ENCODE results near the gene NUP214.
"Not testable (repeated sequence)": the region's sequence is repeated elsewhere in the genome, so short reads cannot be mapped to it uniquely, and the experiment has no call there.

NUP214 gene

DNA sequence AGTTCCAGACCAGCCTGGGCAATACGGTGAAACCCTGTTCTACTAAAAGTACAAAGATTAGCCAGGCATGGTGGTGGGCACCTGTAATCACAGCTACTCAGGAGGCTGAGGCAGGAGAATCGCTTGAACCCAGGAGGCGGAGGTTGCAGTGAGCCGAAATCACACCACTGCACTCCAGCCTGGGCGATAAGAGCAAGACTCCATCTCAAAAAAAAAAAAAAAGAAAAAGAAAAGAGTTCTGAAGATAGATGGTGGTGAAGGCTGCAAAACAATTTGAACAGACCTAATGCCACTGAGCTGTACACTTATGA is 137.6 kb downstream of the NUP214 start:
- DNase-seq: not testable (repeated sequence)

DNA sequence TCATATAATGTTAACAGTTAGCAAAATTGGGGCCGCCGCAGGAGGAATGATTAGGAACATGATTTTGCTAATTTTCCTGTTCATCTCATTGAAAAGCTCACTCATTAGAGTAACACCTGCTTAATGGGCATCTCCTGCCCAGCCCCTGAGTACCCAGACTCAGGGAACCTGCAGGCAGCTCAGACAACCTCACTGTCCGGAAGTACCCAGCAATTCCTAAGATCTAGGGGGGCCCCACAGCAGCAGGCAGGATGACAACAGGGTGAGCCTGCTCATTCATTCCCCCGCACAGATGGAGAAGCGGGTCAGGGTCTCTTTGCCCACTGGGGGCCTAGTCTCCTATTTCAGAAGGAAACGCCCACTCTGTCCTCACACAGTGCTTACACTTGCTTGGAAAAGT is 138.3 kb downstream of the NUP214 start:
- DNase-seq: no peak

GRCh38 chr9:131264231-131264630 is 138.8 kb downstream of the NUP214 start:
- DNase-seq: no peak

DNA sequence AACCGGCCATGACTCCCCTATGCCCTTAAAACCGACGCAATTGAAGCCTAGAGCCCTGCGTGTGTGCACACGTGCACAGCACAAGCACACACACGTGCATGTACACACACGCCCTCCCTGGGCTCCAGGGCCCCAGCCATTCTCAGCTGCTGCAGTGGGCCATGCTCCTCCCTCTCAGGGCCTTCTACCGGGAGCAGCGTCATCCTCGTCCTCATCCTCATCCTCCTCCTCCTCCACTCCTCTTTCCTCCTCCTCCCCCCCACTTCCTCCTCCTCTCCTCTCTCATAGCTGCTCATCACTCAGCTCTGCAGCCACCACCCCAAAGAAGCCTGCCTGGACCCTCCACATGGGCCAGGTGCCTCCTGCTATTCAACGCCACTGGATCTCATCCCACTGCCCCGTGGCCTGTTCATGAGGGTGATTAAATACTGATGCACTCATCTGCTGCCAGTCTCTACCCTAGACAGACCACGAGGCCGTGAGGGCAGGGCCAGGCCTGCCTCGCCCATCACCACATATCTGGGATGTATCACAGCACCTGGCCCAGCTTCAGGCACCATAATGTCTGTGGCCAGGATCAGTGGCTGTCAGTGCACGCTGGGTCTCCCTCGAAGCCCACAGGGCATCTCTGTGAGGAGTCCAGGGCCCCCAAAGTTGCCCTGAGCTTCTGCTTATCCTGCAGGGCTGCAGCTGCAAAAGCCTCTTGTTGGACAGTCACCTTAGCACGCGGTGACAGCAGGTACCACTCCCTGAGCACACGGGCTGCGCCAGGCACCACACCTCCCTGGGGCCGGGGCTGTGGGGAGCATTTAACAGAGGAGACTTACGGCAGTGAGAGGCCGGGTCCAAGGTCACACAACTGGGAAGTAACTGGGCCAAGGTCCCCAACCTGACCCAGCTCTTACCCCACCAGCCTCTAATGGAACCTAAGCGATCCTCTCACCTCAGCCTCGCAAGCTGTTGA is 141.2 kb downstream of the NUP214 start:
- no peak for DNase-seq

DNA sequence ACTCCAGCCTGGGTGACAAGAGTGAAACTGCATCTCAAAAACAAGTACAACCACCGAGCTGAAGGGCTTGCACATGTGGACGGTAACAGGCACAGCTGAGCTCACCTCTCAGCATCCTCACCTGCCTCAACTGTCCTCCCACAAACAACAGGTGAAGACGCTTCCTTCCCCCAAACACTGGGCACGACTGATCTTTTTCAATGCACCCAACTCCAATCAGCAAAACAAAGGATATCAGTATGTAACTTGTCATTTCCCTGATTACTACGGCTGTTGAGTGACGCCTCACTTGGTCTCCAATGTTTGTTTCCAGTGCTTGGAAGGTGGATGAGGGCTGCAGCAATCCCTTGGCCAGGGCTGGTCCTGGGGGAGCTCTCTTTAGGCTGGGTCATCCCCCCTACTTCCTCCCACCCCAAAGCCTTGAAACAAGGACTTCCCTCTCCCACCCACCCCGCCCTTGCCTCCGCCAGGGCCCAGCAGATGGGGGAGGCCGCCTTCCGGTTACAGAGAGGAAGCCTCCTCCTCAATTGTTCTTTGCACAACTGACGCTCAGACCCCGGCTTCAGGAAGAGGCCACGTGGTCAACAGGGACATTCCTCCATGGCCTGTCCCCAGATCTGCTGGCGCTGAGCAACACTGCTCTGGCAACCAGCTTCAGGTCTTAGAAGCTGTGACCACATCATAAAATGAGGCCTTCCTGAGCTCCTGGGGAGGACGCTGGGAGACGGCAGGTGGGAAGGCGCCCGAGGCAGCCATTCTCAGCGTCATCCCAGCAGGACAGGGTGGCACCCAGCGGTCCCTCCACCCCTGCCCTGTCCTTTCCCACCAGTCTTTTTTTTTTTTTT is 145.0 kb downstream of the NUP214 start:
- DNase-seq: no peak

DNA sequence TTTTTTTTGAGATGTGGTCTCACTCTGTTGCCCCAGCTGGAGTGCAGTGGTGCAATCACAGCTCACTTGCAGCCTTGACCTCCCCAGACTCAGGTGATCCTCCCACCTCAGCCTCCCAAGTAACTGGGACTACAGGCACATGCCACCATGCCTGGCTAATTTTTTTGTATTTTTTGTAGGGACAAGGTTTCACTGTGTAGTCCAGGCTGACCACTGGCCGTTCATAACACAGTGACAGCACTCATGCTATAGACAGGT is 145.6 kb downstream of the NUP214 start:
- DNase-seq: not testable (repeated sequence)

DNA sequence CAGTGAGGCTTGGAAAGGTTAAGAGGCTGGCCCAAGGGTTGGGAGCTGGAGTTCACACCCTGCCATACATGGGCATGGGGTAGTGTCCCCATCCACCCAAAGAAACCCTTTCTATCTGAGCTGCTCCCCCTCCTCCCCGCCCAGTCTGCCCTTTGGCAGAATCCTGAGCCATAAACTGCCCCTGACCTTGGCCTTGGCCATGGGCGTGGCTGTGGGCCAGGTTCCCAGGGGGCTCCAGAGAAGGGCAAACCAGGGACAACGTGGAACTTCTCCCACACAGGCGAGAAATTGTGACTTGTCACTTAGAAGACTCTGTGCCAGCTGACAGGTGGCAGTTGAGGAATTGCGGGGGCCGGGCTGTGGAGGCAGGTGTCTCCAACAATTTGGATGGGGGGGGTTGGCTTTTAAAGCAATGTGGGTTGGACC is 146.1 kb downstream of the NUP214 start:
- no peak for DNase-seq

- DNase-seq: no peak
These were observed 146.8 kb downstream of the NUP214 start for GRCh38 chr9:131272212-131272611.

DNA sequence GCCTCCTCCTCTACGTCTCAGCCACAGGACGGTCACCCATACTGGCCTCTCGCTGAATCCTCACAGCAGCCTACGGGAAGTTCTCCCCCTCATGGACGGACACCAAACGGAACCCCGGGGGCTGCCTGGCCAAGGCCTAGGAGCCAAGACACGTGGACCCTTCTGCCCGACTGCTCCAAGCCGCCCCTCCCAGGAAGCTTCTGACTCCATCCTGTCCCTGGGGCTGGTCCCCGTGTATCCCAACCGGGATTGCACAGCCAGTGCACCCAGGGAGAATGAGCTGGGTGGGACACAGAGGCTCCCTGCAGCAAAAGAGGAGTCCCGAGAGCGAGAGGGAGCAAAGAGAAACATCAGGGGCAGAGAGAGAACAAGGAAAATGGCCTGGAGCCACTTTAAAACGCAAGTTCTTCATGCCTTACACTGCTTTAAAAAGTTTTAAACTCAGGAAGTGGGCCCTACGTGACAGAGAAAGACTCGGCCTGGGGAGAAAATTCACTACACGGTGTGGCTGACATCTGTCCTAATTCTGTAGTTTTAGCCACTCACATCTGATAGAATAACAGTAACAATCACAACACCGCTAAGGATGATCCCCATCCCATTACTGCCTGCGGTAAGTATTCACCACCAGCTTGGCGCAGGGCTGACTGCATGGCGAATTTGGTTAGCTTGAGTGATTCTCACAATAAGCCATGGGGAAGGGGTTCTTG is 147.9 kb downstream of the NUP214 start:
- DNase-seq: no peak

DNA sequence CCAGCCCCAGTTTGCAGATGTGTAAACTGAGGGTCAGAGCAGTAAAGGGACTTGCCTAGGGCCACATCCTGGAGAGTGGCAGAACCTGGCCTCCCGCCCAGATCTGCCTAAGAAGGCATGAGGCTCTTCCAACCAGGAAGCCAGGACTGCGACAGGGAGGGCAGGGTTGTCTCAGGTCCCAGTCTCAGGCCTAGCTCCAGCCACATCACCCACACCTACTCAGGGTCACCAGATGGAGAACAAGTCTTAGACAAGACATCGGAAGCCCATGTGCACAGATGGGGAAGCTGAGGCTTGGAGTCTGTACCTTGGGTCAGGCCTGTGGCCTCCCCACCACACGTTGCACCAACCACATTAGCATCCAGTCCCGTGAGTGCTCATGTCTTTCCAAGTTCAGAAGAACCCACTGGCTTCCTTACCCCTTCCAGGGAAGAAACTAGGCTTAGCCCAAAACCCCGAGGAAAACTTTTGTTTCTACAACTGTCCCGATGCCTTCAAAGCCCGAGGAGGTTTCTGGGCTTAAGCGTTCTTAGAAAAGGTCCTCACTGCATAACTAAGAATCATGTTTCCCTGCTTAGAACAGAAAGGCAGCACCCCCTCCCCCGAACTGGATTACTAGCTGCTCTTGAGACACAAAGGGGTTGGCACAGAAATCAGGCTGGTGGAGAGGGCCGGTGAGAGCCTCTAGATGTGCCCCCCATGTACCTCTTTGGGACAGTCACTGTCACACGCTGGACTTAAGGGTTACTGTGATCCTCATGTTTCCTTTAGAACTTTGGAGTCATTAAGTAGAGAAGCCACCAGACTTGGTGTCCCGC is 148.7 kb downstream of the NUP214 start:
- DNase-seq: no peak

DNA sequence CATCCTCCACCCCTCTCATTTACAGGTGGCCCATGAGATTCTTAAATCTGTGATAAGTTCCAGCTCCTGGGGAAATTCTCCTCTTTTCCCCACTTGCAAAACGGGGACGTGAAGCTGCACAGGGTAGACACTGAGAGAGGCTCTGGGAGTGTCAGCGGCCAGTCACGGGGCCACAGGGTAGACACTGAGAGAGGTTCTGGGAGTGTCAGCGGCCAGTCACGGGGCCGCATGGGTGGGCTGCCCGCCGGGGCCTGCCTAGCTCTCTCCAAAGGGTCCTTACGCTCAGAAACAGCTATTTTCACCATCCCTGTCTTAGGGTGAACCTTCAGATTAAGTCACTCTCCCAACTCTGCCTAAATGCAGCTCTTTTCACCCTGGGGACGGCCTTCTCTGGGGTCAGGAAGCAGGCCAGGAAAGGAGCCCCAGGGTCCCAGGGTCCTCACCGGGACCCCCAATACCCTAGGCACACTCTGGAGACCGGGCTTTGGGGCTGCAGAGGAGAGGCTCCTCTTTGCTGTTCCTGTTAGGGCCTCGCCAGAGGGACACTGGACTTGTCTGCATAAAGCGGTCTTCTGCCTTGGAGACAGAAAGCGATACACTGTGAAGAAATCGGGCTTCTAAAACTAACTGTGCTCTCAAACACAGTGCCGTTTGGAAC is 149.4 kb downstream of the NUP214 start:
- no peak for DNase-seq

GRCh38 chr9:131275332-131276093 is 150.1 kb downstream of the NUP214 start:
- DNase-seq: no peak

- DNase-seq: no peak
These were observed 150.9 kb downstream of the NUP214 start, which contains the start of gene FAM78A for GRCh38 chr9:131276094-131276888. Gene FAM78A, minus strand, starts transcription at chr9:131276510. Its CDS starts 331 bp downstream, at chr9:131276179.

DNA sequence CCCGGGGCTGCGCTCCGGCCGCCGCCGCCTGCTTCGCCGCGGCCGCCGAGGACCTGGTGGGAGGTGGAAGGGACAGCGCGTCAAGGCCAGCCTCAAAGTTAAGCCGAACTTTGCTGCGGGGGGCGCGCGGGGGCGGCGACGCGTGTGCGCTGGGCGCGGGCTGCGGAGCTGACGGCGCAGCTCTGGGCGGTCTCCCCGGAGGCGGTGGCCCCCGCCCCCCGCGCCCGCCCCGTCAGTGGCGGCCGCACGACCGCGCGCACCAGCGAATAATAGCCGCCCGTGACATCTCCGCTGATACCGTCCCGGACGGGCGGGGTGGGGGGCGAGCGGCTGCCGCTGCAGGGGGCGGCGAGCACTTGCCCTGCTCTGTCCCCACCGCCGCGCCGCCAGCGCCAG is 151.5 kb downstream of the NUP214 start:
- no peak for DNase-seq

- no peak for DNase-seq
These were observed 152.0 kb downstream of the NUP214 start for GRCh38 chr9:131277287-131277909.

DNA sequence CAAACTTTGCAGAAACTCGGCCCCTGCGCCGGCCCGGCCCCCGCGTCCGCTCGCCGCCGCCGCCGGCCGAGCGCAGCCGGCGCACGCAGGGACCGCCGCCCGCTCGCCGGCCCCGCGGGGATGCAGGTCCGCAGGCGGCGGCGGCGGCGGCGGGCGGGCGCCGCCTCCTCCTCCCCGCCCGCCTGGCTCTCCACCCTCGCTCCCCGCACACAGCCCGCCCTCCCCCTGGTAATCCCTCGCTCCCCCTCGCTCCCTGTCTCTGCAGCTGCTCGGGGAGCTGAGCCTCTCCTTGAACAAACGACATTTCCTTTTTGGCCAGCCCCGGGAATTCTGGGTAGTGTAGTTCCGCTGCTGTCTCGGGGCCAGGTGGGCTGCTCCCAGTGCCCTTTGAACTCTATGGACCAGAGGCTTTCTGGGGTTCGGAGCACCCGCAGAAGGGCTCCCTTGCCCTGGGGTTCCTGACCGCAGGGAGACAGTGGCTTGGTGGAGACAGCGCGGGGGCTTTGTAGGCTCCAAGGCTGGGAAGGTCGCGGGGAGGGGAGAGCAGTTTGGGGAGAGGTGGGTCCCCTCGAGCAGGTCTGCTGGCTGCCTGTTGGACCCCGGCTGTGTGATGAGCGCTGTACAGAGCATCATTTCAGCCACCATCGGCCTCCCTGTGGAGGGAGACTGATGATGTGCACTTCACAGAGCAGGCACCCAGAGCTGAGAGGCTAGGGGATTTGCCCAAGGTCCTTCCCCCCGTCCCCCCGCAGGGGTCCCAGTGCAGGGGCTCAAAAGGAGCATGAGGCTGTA is 152.7 kb downstream of the NUP214 start:
- DNase-seq: peak; percentile 87

GRCh38 chr9:131278702-131279111 is 153.3 kb downstream of the NUP214 start:
- DNase-seq: no peak

GRCh38 chr9:131279196-131279862 is 153.9 kb downstream of the NUP214 start:
- no peak for DNase-seq

Data from NCI-H345 (cell line).